A673 (cell line): ENCODE results near the gene KCTD16.

Source experiments
- CTCF ChIP-seq: fragments of 300-800, 200-600 bp; sonication (generic); conservative IDR thresholded peaks from 2 replicates; pipeline ENCODE4 v1.5.1; 2017; ENCODE audit warnings: low read depth, mild to moderate bottlenecking, antibody characterized with exemption, low read length, moderate library complexity, mixed read lengths
- EZH2 ChIP-seq: fragments of 200-600 bp; sonication (generic); IDR thresholded peaks from 2 replicates; pipeline ENCODE4 v1.6.1; 2017; ENCODE audit warnings: borderline replicate concordance, low read depth, mild to moderate bottlenecking, mixed read lengths, antibody characterized with exemption, low read length; ENCODE audit not compliant: poor library complexity, severe bottlenecking

- TF ChIP-seq CTCF = no peak
- TF ChIP-seq EZH2 = no peak
Measured at GRCh38 chr5:144453753-144454152, 283.1 kb downstream of the KCTD16 start.
